ENCODE measurements around the gene MDM2. TPM values are rescaled to one million over a fixed set of nuclear protein-coding genes. Genes with fewer than 3 reads are reported as not detected.

The MDM2 gene
- total and polyA plus RNA-seq, 9 of the 15 experiments (the other 6 are each of a cell fraction or from before 2014, with no cell fraction given) = 13.6 to 100 (median 49.0) TPM

DNA sequence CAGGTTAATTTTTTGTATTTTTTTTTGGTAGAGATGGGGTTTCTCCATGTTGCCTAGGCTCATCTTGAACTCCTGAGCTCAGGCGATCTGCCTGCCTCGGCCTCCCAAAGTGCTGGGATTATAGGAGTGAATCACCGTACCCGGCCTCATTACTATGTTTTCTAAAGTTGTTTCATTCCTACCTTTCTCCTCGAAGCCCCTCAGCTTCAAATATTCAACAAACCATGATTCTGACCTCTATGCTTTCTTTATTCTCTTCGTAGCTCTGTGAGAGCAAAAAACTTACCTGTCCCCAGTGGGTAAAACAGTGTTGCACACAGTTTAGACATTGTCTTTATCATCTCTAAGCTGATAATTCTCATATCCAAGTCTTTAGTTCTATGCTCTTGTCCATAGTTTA, 26.2 kb upstream of the MDM2 start:
- in situ Hi-C loops (cut with MboI) = no loop called here
- Histone ChIP-seq H3K27ac (ENCODE audit: extremely low read depth, low read depth, low read length) (no peak overlapping the region), H3K9me3 (replicated peaks; ENCODE audit: control insufficient read depth, insufficient read depth, low read depth, low read length) (no peaks in the 10 kb centered on the region), H3K4me1 (replicated peaks in 1 of 2; ENCODE audit: control insufficient read depth in 2 of 2, insufficient read depth in 2 of 2, low read length in 2 of 2) (peaks cover 0 to 4% of the 10 kb centered on the region in 2 experiments; a peak in 2 of 5 replicates), H3K9me1 (ENCODE audit: control insufficient read depth, insufficient read depth, low read length) (no peaks in the 10 kb centered on the region), H3K4me3 (no peak overlapping the region), H3K79me2 (ENCODE audit: control insufficient read depth, insufficient read depth, low read length) (no peaks in the 10 kb centered on the region), H3K9ac (ENCODE audit: insufficient read depth in 1 of 2, low read depth in 2 of 2, low read length in 2 of 2) (no peak overlapping the region), H4K20me1 (replicated peaks; ENCODE audit: control insufficient read depth, insufficient read depth, low read length) (no peaks in the 10 kb centered on the region), H3K36me3 (ENCODE audit: control insufficient read depth, insufficient read depth, low read length) (no peaks in the 10 kb centered on the region), H3K4me2 (ENCODE audit: insufficient read depth, low read length) (no peak overlapping the region), H2AFZ (ENCODE audit: low read depth, low read length) (no peak overlapping the region), H3K27me3 (ENCODE audit: control insufficient read depth in 2 of 2, insufficient read depth in 2 of 2, low read length in 2 of 2) (no peaks in the 10 kb centered on the region)
- WGBS (ENCODE audit: insufficient coverage, low coverage, missing lambda C conversion rate) = 51% methylated on average over 6 of the region's 6 CpGs
- ChIA-PET POLR2A (no interaction called here), CTCF (ENCODE audit: low intra/inter-chr PET ratio) (no interaction called here)
- intact Hi-C loops (cut with micrococcal nuclease) = no loop called here
- ATAC-seq (no peak), FAIRE-seq (no peak), DNase-seq (ENCODE audit: extremely low read depth in 1 of 4, low spot score in 3 of 4) (no peak)
- no peak for TF ChIP-seq CBFB (CRISPR knock-in tag; IDR thresholded peaks at IDR 0.05)
- TF ChIP-seq SMARCA5 (IDR thresholded peaks at IDR 0.05) = no peak
- no peak for TF ChIP-seq HLTF (IDR thresholded peaks at IDR 0.05)
- TF ChIP-seq, protein P1, sequence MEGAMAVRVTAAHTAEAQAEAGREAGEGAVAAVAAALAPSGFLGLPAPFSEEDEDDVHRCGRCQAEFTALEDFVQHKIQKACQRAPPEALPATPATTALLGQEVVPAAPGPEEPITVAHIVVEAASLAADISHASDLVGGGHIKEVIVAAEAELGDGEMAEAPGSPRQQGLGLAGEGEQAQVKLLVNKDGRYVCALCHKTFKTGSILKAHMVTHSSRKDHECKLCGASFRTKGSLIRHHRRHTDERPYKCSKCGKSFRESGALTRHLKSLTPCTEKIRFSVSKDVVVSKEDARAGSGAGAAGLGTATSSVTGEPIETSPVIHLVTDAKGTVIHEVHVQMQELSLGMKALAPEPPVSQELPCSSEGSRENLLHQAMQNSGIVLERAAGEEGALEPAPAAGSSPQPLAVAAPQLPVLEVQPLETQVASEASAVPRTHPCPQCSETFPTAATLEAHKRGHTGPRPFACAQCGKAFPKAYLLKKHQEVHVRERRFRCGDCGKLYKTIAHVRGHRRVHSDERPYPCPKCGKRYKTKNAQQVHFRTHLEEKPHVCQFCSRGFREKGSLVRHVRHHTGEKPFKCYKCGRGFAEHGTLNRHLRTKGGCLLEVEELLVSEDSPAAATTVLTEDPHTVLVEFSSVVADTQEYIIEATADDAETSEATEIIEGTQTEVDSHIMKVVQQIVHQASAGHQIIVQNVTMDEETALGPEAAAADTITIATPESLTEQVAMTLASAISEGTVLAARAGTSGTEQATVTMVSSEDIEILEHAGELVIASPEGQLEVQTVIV (CRISPR knock-in tag; IDR thresholded peaks at IDR 0.05; ENCODE audit: borderline replicate concordance) = no peak
- no peak for TF ChIP-seq MED1 (CRISPR knock-in tag; IDR thresholded peaks at IDR 0.05; ENCODE audit: borderline replicate concordance)
- no peak for TF ChIP-seq STAT5B (CRISPR knock-in tag; IDR thresholded peaks at IDR 0.05)
- TF ChIP-seq RBM17 (IDR thresholded peaks at IDR 0.05; ENCODE audit: borderline replicate concordance, low read depth, low read length) = no peak
- TF ChIP-seq CBFA2T3 (IDR thresholded peaks at IDR 0.05) = no peak
- no peak for TF ChIP-seq ZSCAN29 (IDR thresholded peaks at IDR 0.05)
- TF ChIP-seq MYC (IDR thresholded peaks at IDR 0.05; ENCODE audit: low read depth, low read length) = no peak
- no peak for TF ChIP-seq MYC (CRISPR knock-in tag; IDR thresholded peaks at IDR 0.05; ENCODE audit: borderline replicate concordance, low read depth)
- TF ChIP-seq SIN3B (IDR thresholded peaks at IDR 0.05; ENCODE audit: low read depth) = no peak
- no peak for TF ChIP-seq ZNF589 (CRISPR knock-in tag; IDR thresholded peaks at IDR 0.05; ENCODE audit: low read depth)
- no peak for TF ChIP-seq L3MBTL2 (IDR thresholded peaks at IDR 0.05)
- TF ChIP-seq TBP (optimal IDR thresholded peaks at IDR 0.05; ENCODE audit: low read depth, low read length) = no peak
- TF ChIP-seq CCNT2 (IDR thresholded peaks at IDR 0.05; ENCODE audit: borderline replicate concordance, extremely low read depth, insufficient read length, low read depth, low read length) = no peak
- TF ChIP-seq, protein P2, sequence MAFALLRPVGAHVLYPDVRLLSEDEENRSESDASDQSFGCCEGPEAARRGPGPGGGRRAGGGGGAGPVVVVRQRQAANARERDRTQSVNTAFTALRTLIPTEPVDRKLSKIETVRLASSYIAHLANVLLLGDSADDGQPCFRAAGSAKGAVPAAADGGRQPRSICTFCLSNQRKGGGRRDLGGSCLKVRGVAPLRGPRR (CRISPR knock-in tag; IDR thresholded peaks at IDR 0.05) = no peak
- BruUV-seq (replicated peaks) = no TSS peak

Data from K562 (cell line).